DMS153 treated with DMSO at 0.1 percent for 48 hours (cell line): ENCODE data around the gene FUZ.

Experiments used
- DNase-seq: peaks from one replicate; lab custom pipeline; 2025; ENCODE audit not compliant: unreplicated experiment; lab: John Stamatoyannopoulos, UW

The FUZ gene

GRCh38 chr19:49786376-49786820, 26.7 kb downstream of the FUZ start:
- no peak for DNase-seq

DNA sequence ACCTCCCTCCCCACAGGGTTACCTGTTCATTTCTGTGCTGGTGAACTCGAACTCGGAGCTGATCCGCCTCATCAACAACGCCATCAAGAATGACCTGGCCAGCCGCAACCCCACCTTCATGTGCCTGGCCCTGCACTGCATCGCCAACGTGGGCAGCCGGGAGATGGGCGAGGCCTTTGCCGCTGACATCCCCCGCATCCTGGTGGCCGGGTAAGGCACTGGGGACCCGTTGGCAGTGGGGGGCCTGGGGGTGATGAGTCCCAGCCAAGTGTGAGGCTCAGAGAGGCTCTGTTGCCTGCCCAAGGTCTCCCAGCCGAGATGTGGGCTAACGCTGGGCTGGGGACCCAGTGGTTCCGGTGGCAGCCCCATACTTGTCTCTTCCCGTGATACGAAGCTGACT, 30.6 kb downstream of the FUZ start:
- DNase-seq: no peak

- DNase-seq: no peak
Observed at GRCh38 chr19:49781394-49781793, 31.7 kb downstream of the FUZ start.

DNA sequence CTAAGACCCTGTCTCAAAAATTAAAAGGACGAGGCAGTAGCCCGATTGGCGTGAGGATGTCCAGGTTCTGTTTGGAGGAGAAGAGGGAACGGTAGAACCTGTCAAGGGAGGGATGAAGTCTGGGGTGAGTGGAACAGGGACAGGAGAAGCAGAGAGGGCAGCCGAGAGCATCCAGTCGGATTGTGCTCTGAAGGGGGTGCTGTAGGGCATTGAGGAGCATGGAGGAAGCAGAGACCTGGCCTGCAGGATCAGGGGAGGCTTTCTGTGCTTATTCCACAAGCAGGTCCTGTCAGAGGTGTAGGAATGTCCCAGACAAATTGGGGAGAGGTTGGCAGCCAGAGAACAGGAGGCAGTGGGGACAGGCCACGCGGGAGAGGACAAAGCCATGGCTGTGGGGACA, 32.2 kb downstream of the FUZ start:
- no peak for DNase-seq

GRCh38 chr19:49779731-49780555, 33.1 kb downstream of the FUZ start:
- no peak for DNase-seq

GRCh38 chr19:49776371-49776764, 36.7 kb downstream of the FUZ start:
- DNase-seq: no peak

DNA sequence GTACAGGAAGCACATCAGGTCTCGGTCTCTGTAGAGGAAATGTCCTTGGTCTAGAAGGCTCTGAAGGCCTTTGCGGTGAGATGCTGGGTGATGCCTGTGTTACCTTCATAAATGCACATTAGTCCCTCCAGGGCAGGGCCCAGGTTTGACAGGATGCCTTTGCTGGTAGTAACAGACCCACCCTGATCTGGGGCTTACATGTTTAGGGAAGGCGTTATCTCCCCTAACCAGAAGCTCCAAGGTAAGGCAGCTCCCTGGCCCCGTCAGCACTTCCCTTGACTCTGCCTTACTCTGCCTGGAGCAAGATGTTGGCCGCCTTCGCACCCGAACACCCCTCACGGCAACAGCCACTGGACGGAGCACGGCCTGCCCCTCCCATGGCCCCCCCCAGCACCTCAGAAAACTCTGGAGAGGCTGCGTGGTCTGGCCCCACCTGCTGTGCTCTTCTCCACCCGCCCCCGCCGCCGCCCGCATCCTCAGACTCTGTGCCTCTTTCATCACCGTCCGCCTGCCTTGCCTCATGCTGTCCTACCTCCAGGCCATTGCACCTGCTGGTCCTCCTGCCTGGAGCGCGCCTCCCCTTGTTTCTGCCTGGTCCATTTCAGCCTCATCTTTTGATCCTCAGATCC, 37.2 kb downstream of the FUZ start:
- no peak for DNase-seq

DNA sequence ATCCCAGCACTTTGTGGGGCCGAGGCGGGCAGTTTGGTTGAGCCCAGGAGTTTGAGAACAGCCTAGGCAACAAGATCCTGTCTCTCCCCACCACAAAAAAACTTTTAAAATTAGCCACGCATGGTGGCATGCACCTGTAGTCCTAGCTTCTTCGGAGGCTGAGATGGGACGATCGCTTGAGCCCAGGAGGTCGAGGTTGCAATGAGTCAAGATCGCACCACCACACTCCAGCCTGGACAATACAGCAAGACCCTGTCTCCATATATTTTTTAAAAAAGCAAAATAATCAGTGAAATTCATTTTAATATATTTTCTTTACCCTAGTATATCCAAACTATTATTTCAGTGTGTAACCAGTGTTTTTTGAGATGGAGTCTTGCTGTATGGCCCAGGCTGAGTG, 38.1 kb downstream of the FUZ start:
- no peak for DNase-seq

GRCh38 chr19:49773663-49774350, 39.3 kb downstream of the FUZ start:
- no peak for DNase-seq

GRCh38 chr19:49772850-49773432, 40.2 kb downstream of the FUZ start:
- DNase-seq: no peak

DNA sequence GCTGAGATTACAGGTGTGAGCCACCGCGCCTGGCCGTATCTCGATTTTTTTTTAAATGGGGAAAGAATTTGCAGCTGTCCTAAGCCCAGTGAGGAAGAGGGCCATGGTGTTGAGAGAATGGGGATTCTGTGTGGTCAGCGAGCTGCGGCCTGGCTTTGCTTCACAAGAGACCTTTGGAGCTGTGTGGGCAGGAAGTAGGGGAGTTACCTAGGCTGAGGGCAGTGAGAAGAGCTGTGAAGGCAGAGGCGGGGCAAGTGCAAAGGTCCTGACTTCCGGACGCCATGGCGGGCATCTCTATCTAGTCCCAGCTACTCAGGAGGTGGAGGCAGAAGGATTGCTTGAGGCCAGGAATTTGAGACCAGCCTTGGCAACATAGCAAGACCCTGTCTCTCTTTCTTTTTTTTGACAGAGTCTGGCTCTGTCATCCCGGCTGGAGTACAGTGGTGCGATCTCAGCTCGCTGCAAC, 41.4 kb downstream of the FUZ start:
- DNase-seq: no peak

DNA sequence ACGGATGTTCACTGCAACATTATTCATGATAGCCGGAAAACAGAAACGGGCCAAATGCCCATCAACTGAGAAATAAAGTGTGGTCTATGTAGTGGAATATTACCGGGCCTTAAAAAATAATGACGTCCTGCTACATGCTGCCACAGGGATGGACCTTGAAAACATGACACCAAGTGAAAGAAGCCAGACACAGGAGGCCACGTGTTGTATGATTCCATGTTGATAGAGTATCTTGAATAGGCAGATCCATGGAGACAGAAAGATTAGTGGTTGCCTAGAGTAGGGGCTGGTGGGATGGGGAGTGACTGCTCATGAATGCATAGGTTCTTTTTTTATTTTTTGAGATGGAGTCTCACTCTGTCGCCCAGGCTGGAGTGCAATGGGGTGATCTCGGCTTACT, 42.6 kb downstream of the FUZ start:
- DNase-seq: no peak

GRCh38 chr19:49767967-49768581, 45.0 kb downstream of the FUZ start:
- DNase-seq: no peak

DNA sequence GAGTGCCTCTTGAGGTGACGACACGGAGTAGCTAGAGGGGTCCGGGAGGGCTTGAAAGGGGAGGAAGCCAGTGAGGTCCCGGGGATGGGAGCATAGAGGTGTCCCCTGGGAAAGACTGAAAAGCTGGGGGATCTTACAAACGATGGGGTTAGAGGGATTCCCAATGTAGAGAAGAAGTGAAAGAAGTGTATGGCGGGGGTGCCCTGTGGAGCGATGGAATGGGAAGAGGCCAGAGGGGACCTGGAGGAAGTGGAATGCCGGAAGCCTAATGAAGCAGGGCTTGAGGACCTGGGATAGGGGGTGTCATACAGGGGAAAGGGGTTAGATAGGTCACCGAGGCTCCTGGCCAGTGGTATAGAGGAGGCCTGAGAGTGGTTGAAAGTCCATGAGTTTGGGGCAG, 45.7 kb downstream of the FUZ start:
- no peak for DNase-seq

- DNase-seq: no peak
Observed at GRCh38 chr19:49766930-49767299, 46.2 kb downstream of the FUZ start, which contains the start of gene AP2A1. Gene AP2A1 (plus strand): TSS chr19:49767001. CDS start chr19:49767134, 133 bp downstream.

GRCh38 chr19:49766007-49766929, 46.8 kb downstream of the FUZ start:
- DNase-seq: peak; percentile 100

- DNase-seq: no peak
Observed at GRCh38 chr19:49764341-49764740, 48.8 kb downstream of the FUZ start.

DNA sequence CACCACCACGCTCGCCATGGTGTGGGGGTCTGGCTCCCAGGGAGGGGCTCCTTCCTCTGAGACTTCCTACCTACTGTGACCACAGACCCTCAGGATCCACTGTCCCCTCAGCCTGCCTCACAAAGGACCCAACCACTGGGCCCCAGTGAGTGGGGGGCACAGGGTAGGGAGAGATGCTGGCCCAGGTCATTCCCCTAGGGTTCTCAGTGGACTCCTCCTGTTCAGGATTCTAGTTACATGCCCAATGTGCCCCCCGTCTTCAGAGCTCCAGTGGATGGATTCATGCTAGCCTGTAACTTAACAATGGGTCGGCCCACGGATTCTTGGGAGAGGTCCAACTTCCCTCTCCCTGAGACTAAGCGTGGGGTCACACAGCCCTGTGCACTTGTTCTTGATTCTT, 49.9 kb downstream of the FUZ start, which contains the start of gene TSKS:
Gene TSKS (minus strand): TSS at position 77 of the 400 bp plus-strand sequence. CDS start 59 bp downstream, at position 18.
- DNase-seq: no peak

- DNase-seq: no peak
Observed at GRCh38 chr19:49761625-49762311, 51.3 kb downstream of the FUZ start.
